ENCODE data around the gene SAE1. TPM values are rescaled to one million over a fixed set of nuclear protein-coding genes. Genes with fewer than 3 reads are reported as not detected.

The SAE1 gene
- total and polyA plus RNA-seq, 8 donors: 67.7 to 125 (median 93.4) TPM

GRCh38 chr19:47179653-47180310 is 49.1 kb downstream of the SAE1 start:
- TF ChIP-seq, protein P1, sequence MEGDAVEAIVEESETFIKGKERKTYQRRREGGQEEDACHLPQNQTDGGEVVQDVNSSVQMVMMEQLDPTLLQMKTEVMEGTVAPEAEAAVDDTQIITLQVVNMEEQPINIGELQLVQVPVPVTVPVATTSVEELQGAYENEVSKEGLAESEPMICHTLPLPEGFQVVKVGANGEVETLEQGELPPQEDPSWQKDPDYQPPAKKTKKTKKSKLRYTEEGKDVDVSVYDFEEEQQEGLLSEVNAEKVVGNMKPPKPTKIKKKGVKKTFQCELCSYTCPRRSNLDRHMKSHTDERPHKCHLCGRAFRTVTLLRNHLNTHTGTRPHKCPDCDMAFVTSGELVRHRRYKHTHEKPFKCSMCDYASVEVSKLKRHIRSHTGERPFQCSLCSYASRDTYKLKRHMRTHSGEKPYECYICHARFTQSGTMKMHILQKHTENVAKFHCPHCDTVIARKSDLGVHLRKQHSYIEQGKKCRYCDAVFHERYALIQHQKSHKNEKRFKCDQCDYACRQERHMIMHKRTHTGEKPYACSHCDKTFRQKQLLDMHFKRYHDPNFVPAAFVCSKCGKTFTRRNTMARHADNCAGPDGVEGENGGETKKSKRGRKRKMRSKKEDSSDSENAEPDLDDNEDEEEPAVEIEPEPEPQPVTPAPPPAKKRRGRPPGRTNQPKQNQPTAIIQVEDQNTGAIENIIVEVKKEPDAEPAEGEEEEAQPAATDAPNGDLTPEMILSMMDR (IDR thresholded peaks at IDR 0.05): no peak
- Histone ChIP-seq H3K36me3 (peaks cover 0 to 60% of the 10 kb centered on the region in 2 donors), H3K4me3 (no peak overlapping the region), H3K27me3 (no peaks in the 10 kb centered on the region), H3K4me1 (peaks cover 13 to 24% of the 10 kb centered on the region in 2 donors), H3K27ac (no peak overlapping the region), H3K9me3 (no peaks in the 10 kb centered on the region)
- no peak for DNase-seq
- no peak for ATAC-seq
- intact Hi-C loops (cut with DNase I): no loop called here

DNA sequence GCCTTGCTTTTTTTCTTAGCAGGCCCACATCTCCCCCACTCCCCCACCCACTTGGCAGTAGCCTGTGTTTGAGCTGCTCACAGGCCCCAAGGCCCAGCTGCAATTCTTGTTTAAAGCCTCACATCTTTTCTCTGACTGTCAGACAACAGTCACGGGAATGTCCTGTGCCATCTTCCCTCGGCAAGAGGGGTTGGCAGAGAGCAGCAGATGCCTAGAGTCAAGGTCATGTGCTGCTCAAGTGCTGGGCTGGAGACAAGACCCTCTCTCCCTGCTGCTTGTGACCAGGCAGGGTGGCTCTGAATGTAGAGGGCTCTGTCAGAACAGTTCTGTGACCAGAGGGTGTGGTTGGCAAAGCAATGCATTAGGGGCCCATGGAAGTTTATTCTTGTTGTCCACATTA is 53.0 kb downstream of the SAE1 start:
- H3K9me3 ChIP-seq: no peaks in the 10 kb centered on the region
- TF ChIP-seq, protein P1 (IDR thresholded peaks at IDR 0.05): no peak
- no peak for DNase-seq
- H3K27ac ChIP-seq: no peak overlapping the region
- H3K27me3 ChIP-seq: no peaks in the 10 kb centered on the region
- H3K4me3 ChIP-seq: no peak overlapping the region
- intact Hi-C loops (cut with DNase I): no loop called here
- peaks cover 0 to 10% of the 10 kb centered on the region in 2 donors for H3K4me1 ChIP-seq
- no peak for ATAC-seq
- peaks cover 0 to 69% of the 10 kb centered on the region in 2 donors for H3K36me3 ChIP-seq

GRCh38 chr19:47186446-47187334 is 56.1 kb downstream of the SAE1 start:
- TF ChIP-seq, protein P1 (IDR thresholded peaks at IDR 0.05): no peak
- Histone ChIP-seq H3K9me3 (no peaks in the 10 kb centered on the region), H3K4me1 (peaks cover 18 to 28% of the 10 kb centered on the region in 2 donors), H3K36me3 (peaks cover 0 to 47% of the 10 kb centered on the region in 2 donors), H3K27ac (peak overlapping the region in 1 of 2 donors; percentile 23), H3K27me3 (no peaks in the 10 kb centered on the region), H3K4me3 (no peak overlapping the region)
- intact Hi-C loops (cut with DNase I): no loop called here
- no peak for DNase-seq
- ATAC-seq: peak; percentile 4

DNA sequence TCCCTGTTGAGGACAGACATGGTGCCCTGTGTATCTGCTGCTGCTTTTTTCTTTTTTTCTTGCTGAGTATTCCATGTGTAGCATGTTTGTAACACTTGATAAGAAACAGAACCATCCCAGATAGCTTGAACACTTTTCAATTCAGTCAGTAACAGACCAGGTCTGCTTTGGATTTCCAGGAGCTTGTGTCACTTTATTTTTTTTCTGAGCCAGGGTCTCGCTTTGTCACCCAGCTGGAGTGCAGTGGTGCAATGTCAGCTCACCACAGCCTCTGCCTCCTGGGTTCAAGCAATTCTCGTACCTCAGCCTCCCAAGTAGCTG is 56.7 kb downstream of the SAE1 start:
- ATAC-seq (no peak), DNase-seq (no peak)
- Histone ChIP-seq H3K27me3 (no peaks in the 10 kb centered on the region), H3K4me3 (no peak overlapping the region), H3K9me3 (no peaks in the 10 kb centered on the region), H3K27ac (no peak overlapping the region), H3K36me3 (peaks cover 0 to 43% of the 10 kb centered on the region in 2 donors), H3K4me1 (peaks cover 18 to 28% of the 10 kb centered on the region in 2 donors)
- TF ChIP-seq, protein P1 (IDR thresholded peaks at IDR 0.05): no peak
- intact Hi-C loops (cut with DNase I): no loop called here

GRCh38 chr19:47187797-47188196 is 57.2 kb downstream of the SAE1 start:
- DNase-seq (no peak), ATAC-seq (no peak)
- Histone ChIP-seq H3K36me3 (peaks cover 0 to 38% of the 10 kb centered on the region in 2 donors), H3K27me3 (no peaks in the 10 kb centered on the region), H3K27ac (no peak overlapping the region), H3K4me1 (peaks cover 18 to 28% of the 10 kb centered on the region in 2 donors), H3K4me3 (no peak overlapping the region), H3K9me3 (no peaks in the 10 kb centered on the region)
- intact Hi-C loops (cut with DNase I): no loop called here
- TF ChIP-seq, protein P1 (IDR thresholded peaks at IDR 0.05): no peak
